ENCODE results near the gene ATP6V0E2.
"Not testable (repeated sequence)": the region's sequence is repeated elsewhere in the genome, so short reads cannot be mapped to it uniquely, and the experiment has no call there.

ATP6V0E2 gene

DNA sequence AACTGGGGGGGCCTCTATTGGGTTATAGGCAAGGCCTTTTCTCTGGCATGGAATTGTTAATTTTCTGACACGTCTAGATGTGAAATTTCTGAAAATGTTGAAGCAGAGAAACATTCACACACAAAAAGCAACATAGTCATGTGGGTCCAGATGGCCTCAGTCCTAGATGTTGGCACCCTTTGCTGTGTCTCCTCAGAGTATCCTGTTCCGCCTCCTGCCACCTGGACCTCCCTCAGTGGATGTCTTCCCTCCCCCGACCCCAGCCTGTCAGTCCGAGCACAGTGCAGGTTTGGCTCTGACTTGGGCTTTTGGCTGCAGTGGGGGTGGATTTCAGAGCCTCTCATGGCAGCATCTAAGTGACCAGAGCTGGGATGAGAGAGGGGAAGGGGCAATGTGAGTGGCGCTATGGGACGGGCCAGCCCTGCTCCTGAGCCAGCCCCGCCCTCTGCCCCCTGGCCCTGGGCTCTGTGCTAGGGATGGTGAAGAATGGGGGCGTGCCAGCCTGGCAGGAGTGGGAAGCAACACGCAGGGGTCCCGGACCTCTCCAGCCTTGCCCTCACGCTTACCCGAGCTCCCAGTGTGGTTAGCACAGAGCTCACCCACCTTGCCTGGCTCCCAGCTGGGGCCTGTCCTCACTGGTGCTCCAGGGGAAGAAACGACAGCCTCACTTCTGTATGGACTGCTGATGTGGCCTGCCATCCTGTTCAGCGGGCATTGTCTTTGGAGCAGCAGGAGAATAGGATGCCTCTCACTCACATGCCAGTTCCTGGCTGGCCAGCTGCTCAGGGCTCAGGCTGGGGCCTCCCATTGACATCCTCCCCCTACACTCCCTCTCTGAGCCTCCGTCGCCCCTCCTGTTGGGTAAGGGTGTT lies 6.2 kb downstream of the ATP6V0E2 start:
- DNase-seq (ENCODE audit: low read depth), result no peak

DNA sequence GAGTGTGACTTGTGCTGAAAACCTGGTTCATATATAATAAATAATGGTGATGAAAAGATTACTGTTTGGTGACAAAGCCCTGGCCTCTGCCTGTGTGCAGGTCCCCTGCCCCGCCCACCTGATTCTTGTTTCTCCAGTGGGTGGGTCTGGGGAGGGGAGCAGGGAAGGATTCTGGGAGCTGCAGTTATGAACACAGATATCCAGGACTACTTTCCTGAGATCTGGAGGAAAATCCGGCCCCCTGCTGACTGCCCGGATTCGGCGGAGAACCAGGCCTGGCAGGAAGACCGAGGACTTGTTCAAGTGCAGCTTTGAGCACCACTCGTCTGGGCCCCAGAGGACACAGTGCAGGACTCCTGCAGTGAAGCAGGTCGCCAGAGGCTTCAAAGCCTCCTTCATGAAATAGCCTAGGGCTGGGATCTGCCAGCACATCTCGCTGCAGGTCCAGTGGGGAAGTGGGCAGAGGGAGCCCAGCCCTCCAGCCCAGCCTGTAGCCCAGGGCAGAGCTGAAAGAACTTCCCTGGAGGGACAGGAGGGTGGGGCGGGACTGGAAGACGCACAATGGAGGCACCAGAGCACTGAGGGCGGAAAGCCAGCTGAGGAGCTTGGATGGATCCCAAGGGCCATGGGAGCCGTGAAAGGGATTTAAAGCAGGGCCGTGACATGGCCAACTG lies 7.0 kb downstream of the ATP6V0E2 start:
- DNase-seq (ENCODE audit: low read depth), result no peak

DNA sequence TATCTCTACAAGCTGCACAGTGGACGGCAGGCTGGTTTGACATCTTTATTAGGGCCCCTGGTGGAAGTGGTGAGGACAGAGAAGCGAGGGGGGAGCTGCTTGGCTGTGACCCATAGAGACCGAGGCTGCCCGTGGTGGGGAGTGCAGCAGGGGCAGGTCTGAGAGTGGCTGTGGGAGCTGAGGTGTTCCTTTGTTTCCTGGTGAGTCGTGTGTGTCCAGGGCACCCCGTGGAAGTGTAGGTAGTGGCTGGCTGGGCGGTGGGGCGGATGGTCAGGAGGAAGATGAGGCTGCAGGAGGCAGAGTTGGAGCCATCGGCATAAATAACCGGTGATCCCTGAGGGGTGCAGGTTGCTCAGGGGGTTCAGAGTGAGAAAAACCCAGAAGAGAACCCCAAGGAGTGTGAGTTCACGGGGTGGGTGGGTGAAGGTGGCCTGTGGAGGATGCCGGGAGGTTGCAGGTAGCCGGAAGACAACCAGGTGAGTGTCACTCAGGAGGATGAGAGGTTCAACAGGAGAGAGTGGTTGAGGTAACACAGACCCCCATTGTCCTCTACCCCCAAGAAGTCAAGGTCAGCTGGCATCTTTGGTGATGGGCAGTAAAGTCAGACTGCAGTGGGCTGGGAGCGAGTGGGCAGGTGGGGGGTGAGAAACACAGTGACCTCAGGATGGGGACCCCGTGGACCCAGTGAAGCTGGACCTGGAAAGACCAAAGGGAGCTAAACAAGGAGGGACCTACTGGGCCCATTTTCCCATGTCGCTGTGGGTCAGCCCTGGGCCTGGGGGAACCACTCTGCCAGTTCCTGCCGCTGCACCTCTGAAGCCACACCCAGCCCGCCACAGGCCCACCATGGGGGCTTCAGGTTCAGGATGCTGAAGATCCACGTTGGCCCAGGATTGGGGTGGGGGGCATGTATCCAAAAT lies 7.8 kb downstream of the ATP6V0E2 start:
- no peak for DNase-seq (ENCODE audit: low read depth)

DNA sequence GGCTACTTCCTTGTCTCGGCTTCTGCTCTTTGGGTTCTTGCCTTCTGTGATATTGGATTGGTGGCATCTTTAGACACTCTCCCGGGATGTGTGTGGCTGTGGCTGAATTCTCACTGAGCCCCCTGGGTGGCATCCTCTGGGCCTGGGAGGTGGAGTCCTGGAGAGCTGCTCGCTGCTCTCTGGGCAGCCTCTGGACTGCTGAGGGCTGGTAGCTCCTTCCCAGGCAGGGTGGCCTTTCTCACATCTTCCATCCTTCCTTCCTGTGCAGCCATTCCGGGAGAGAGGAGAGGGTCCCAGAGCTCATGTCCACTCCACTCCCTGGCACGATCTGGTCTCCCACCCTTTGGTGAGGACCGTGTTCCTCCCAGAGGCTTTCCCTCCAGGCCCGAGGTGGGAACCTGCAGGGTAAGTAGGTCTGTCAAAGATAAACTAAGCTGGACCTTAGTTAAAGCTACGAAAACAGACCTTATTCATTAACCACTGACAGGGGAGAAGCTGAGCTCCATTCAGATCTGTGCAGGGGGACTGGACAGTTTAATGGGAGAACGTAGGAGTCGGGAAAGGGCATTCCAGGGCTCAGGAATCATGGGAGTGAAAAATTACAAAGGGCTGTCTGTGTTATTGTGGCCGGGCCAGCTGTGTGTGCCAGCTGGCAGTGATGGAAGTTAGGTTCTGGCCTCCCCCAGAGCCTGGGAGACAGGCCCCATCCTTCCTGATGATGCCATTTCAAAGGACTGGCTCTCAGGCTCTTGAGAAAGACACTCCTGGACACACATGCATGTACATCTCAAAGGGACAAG lies 8.7 kb downstream of the ATP6V0E2 start:
- no peak for DNase-seq (ENCODE audit: low read depth)

DNA sequence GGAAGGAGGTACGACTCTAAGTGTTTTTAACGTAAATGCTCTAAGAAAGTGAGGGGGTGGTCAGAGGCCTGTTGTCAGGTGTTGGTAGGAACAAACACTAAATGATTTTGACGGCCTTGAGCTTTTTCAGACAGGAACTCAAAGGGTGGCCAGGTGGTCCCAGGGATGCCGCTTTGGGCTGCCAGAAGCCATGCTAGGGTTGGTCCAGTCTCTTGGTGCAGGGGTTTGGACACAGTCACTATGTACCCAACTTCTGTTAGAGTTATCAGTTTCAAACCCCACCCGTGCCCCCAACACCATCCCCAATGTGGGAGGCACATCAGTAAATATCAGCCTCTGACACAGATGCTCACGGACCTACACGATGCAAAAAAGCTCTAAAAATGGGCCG lies 9.3 kb downstream of the ATP6V0E2 start:
- no peak for DNase-seq (ENCODE audit: low read depth)

DNA sequence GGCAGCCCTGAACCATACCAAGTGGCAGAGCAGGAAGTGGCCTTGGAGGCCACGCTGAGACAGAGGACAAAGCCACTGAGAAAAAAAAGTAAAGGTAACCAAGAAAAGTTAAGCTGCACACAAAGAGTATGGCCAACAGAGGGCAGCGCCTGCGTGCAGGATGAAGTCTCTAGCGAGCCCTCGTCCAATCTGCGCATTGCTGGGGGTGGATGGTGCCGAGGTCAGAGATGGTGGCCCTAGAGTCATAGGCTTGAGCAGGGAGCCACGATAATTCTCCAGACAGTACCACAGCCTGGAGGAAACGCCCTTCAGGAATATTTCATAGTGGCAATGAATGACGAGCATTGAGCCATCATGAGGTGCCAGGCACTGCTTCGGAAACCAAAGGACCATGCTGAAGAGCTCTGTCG lies 9.7 kb downstream of the ATP6V0E2 start:
- DNase-seq (ENCODE audit: low read depth), result no peak

DNA sequence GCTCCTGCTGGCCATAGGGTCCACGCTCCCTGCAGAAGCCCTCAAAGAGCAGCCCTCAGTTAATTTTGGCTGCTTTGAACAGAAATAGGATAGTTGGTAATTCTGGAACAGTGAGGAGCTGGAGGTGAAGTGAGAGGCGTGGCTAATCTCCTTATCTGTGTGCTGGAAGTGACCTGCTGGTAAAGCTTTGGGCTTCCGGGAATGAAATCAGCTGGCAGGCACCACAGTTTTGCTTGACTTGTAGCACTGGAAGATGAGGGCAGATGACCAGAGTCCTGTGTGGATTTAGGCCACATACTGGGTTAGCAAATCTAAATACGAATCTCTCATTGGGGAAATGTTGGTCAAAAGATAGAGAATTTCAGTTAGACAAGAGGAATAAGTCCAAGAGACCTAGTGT lies 10.2 kb downstream of the ATP6V0E2 start:
- DNase-seq (ENCODE audit: low read depth), result no peak

DNA sequence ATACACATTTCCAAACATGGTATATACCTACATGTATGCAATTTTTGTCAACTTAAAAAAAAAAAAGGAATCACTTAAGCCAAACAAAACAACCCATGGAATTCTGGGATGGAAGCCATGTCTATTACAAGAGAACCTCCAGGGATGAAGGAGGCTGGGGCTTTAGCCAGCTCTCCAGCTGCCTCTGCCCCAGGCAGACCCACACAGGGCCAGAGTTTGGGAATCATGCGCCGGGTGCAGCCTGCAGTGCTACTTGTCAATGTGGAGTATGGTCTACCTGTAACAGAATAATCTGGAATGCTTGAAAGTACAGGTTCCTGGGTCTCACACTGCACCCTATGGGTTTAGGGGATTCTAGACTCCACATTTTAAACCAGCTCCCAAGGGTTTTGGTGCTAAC lies 10.8 kb downstream of the ATP6V0E2 start:
- DNase-seq (ENCODE audit: low read depth), result no peak

DNA sequence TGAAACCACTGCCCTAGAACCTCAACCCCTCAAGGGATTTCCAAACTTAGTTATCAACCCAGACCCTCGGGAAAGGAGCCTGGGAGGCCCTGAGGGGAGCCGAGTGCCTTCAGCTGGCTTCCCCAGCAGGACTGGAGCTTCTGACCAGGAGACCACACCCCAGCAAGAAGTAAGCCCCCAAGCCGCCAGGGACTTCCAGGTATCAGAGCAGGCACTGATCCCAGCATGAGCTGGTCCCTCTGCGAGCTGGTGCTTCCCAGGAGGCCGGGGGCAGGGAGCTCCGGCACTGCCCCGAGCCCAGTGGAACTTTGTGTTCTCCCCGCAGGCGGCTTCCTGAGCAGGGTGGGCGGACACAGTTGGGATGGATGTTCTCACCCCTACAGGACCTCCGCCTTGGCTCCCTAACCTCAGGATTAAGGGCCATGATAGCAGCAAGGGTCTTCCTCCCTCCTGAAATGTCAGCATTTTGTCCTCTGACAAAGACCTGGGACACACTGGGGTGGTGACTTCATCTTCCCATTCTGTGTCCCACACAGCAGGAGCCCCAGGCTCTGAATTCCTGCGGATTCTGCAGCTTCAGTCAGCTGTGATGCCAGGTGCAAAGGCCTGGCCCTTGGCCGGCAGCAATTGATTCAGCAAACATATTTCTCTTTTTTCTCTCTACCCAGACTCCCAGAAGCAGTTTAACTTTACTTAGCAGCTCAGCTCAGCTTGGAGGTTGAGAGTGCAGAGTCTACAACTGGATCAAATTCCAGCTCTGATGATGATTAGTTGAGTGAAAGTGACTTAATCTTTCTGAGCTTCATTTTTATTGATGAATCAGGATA lies 11.6 kb downstream of the ATP6V0E2 start:
- DNase-seq (ENCODE audit: low read depth), result no peak

DNA sequence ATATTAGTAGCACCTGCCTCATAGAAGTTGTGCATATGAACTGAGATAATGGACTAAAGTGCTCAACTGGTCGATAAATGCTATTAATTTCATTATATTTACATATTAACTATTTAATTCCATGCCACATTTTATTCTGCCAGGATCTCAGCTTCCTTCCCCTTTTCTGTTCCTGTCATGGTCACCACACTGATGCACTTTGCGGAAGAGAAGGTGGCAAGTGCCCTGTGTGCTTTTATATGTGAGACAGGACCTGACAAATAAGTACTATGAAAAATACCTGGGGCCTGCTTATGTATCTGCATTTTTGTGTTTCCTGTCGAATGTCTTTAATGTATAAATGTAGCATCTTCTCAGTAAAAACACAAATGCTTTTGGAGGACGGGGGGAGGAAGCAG lies 12.2 kb downstream of the ATP6V0E2 start:
- no peak for DNase-seq (ENCODE audit: low read depth)

DNA sequence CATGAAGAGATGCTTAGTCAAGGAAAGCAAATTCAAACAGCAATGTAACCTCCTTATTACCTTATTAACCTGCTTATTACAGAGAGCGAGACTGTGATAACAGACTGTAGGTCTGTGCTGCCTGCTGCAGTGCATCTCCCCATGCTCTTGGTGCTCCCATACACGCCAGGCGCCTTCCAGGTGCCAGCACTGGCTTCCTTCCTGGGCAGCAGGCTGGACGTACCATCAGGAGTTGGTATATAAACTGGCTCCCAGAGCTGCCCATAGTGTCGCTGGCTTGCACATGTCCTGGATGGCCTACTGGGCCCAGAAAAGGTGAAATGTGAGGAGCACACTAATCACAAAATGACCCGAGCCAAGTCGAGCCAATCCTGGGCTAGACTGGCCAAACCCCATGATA lies 13.5 kb downstream of the ATP6V0E2 start:
- no peak for DNase-seq (ENCODE audit: low read depth)

DNA sequence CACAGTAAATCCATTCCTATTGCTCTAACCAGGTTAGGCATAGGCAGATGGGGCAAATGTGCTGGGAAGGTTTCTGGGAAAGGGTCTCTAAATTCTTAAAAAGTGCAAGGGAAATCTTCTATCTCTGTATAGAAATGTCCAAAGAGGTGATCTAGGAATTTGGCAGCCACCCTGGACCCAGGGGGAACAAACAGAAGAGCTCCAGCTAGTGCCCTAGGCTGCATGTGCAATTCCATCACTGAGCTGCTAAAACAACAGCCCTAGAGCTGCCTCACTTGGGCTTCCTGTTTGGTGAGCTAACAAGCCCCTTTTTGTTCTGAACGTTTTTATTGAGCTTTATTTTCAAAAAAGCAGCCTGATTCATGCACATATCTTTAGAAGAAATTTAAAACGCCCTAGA lies 16.9 kb downstream of the ATP6V0E2 start:
- DNase-seq (ENCODE audit: low read depth), result not testable (repeated sequence)

DNA sequence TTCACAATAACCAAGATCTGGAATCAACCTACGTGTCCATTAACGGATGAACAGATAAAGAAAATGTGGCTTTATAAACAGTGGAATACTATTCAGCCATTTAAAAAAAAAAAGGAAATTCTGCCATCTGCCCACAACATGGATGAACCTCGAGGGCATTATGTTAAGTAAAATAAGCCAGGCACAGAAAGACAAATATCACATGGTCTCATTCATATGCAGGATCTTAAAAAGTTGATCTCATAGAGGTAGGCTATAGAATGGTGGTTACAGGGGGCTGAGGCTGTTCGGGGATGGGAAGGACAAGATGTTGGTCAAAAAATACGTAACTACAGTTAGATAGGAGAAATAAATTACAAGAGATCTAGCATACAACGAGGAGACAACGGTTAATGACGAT lies 21.2 kb downstream of the ATP6V0E2 start:
- DNase-seq (ENCODE audit: low read depth), result not testable (repeated sequence)

DNA sequence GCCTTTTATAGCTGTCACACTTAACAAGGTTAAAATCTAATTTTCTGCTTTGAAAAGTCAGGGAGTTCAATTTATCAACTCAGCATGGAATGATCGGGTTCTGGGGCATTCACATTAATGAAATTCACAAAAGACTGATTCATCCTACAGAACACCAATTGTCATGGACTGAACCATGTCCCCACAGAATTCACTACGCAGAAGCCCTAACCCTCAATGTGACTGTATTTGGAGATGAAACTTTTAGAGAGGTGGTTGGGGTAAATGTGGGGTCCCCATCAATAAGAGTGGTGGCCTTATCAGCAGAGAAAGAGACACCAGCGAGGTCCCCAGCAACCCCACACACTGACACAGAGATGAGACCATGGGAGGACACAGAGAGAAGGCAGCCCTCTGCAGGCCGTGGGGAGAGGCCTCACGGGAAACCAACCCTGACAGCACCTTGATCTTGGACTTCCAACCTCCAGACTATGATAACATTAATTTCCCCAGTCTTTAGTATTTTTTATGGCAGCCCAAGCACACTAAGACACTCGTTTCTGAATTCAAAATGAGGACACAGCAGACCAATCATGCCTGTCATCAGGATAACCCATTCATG lies 34.1 kb downstream of the ATP6V0E2 start:
- DNase-seq (ENCODE audit: low read depth), result not testable (repeated sequence)

DNA sequence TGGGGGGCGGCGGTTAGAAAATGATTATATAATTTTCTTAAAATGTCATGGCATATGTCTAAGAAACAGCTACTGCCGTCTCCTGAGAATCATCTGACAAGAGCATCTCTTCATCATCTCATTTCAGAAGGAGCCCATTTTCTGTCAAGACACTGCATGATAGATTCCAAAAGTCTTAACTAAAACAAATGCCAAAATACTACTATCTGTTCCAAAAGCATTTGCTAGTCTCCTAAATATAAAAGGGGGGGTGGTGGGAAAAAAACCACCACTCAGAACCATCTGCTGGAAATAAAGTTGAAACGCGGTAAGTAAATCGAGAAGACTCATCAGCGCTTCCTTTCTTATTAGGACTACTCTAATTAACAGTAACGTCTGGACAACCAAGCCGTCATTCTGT lies 36.5 kb downstream of the ATP6V0E2 start:
- not testable (repeated sequence) for DNase-seq (ENCODE audit: low read depth)

DNA sequence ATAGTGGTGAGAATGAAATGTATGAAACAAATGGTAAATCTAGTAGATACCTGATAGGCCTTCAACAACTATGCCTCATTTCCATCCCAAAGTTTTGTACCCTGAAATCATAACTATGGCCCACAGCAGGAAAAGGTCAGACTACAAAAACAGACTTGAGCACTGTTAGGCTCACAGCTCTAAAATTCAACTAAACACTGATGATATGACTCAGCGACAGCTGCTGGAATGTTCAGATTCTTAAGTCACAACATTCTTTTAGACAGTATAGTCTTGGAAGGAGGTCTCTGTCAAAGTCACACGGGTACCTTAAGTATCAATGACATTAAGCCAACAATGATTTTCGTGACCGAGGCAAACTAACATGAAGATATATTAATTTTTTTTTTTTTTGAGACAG lies 38.4 kb downstream of the ATP6V0E2 start:
- peak; percentile 12 for DNase-seq (ENCODE audit: low read depth)

DNA sequence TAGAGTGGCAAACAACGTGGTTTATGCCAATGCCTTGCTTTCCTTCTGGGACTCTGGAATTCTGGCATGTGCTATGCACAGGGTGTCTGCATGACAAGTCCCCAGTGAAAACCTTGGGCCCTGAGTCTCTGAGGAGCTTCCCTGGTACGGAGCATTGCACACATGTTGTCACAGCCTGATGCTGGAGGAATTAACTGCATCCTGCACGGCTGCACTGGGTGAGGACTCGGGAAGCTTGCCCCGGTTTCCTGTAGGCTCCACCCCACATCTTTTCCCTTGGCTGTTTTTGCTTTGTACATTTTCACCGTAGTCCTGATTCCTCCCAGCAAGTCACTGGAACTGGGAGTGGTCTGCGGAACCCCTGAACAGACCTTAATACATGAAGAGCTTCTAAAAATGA lies 52.6 kb downstream of the ATP6V0E2 start:
- DNase-seq (ENCODE audit: low read depth), result not testable (repeated sequence)

Data from HS-27A (cell line).